ENCODE data around the gene GRM4.

The GRM4 gene

DNA sequence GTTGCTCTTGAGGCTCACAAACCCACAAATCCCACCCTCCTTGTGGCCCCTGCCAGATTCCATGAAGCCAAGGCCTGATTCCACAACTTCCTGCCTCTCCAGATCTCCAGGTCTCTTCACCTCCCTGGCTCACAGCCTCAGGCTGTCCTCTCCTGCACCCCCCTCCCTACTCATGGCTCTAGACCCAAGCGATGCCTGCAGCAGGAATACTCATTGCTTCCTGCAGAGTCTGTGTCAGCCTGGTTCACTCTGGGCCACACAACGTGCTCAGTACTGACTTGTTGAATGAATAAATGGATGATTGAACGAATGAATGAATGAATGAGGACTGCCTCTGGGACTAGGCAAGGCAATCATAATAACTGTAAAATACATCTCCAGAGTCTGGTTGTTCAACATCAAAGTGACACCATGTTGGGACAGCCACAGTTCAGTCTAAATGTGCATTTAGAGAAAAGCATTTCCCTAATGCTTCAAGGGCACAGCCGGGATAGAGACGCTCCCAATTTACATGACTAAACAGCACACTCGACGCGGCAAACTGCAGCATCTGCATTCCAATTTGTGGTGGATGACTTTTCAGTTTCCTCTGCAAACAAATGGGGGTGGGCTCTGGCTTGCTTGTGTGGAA is 139.9 kb downstream of the GRM4 start:
- H3K27ac ChIP-seq: no peak overlapping the region
- DNase-seq (ENCODE audit: low spot score): no peak
- TF ChIP-seq, protein P1, sequence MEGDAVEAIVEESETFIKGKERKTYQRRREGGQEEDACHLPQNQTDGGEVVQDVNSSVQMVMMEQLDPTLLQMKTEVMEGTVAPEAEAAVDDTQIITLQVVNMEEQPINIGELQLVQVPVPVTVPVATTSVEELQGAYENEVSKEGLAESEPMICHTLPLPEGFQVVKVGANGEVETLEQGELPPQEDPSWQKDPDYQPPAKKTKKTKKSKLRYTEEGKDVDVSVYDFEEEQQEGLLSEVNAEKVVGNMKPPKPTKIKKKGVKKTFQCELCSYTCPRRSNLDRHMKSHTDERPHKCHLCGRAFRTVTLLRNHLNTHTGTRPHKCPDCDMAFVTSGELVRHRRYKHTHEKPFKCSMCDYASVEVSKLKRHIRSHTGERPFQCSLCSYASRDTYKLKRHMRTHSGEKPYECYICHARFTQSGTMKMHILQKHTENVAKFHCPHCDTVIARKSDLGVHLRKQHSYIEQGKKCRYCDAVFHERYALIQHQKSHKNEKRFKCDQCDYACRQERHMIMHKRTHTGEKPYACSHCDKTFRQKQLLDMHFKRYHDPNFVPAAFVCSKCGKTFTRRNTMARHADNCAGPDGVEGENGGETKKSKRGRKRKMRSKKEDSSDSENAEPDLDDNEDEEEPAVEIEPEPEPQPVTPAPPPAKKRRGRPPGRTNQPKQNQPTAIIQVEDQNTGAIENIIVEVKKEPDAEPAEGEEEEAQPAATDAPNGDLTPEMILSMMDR (IDR thresholded peaks at IDR 0.05): no peak

DNA sequence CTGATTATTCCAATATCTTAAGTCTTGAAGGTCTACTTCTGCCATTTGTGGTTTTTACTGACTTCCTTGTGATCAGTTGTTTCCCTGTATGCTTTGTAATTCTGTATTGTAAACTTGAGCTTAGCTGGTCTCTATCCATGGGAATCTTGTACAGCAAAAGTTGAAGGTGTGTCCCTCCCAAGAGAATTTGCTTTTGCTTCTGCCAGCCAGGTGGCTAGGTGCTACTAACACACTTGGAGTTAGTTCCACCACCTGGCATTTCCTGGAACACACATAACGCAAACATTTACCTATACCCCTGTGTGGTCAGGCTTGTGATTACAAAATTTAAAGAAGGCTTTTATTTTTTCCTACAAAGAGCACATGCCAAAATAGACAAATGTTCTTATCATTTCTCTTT is 141.2 kb downstream of the GRM4 start:
- TF ChIP-seq, protein P1 (IDR thresholded peaks at IDR 0.05): no peak
- no peak for DNase-seq (ENCODE audit: low spot score)
- H3K27ac ChIP-seq: no peak overlapping the region

More for the DNA sequence above, 139.9 kb downstream of the GRM4 start:
- H3K4me3 ChIP-seq: no peak overlapping the region

DNA sequence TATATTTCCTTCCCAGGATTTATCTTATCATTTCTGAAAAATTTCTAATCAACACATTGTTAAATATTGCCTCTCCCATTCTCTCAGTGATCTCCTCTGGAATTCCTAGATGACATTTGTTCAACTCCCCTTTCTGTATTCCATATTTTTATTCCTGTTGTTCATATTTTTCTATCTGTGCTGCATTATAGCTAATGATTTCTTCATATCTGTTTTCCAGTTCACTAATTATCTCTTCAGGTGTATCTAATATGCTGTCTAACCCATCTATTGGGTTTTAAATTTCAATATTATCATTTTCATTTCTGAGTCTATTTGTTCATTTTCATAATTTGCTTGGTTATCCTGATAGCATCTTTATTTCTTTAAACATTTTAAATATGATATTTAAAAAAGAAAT is 141.9 kb downstream of the GRM4 start:
- no peak for DNase-seq (ENCODE audit: low spot score)
- TF ChIP-seq, protein P1 (IDR thresholded peaks at IDR 0.05): no peak
- Histone ChIP-seq H3K4me3 (no peak overlapping the region), H3K27ac (no peak overlapping the region)

More for the DNA sequence above, 141.2 kb downstream of the GRM4 start:
- no peak overlapping the region for H3K4me3 ChIP-seq

DNA sequence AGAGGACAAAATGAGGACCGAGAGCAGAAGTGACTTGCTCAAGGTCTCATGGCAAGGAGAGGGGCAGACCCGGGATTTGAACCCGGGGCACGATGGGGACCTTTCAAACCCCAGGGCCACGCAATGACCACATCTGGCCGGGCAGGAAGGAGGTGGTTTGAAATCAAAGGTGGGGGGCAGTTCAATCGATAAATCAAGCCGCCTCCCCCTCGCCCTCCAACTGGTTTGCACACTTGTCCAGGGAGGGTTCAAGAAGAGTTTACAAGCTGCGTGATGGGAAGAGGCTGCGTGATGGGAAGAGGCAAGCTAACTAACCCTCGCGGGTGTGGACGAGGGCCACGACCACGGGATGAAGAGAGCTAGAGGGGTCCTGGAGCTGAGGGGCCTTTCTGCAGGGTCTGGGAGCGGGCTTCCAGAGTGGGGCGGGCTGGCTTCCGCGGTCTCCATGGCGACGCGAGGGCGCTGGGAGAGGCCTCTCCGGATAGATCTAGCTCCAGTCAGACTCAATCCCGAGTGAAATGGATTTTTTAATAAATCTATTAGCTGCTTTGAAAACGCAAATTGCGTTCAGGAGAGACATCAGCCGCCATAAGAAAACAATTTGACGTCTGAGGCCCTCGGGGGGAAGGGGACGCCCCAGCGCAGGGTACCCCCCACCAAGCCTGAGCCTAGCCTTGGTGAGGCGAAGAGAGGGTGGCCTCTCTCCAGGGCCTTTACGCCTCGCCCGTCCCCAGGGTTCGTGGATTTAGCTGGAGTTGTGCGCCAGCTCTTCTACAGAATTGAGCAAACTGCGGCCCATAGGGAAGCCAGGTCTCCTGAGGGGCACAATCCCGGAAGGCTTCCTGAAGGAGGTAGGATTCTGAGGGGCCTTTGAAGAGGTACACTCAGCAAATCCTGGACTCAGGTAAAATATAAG is 143.9 kb downstream of the GRM4 start:
- TF ChIP-seq, protein P1 (IDR thresholded peaks at IDR 0.05): no peak
- no peak overlapping the region for H3K27ac ChIP-seq
- no peak overlapping the region for H3K4me3 ChIP-seq
- DNase-seq (ENCODE audit: low spot score): no peak

DNA sequence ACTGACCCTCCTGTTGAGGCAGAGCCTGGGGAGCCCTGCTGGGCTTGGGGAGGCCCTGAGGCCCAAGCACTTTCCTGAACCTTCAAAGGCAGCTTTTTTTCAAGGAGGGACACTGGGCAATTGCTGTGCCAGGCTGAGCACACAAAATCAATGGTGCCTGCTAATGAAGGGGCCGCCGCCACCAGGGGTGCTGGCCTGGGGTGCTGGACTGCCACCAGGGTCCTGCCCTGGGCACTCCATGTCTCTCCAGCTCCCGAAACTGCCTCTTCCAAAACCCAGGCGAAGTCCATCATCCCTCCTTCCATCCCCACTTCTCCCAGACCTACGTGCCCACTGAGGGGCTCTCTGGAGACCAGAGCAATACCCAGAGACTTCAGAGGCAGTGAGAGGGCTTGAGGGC is 145.6 kb downstream of the GRM4 start:
- DNase-seq (ENCODE audit: low spot score): no peak
- Histone ChIP-seq H3K27ac (no peak overlapping the region), H3K4me3 (no peak overlapping the region)
- TF ChIP-seq, protein P1 (IDR thresholded peaks at IDR 0.05): no peak

DNA sequence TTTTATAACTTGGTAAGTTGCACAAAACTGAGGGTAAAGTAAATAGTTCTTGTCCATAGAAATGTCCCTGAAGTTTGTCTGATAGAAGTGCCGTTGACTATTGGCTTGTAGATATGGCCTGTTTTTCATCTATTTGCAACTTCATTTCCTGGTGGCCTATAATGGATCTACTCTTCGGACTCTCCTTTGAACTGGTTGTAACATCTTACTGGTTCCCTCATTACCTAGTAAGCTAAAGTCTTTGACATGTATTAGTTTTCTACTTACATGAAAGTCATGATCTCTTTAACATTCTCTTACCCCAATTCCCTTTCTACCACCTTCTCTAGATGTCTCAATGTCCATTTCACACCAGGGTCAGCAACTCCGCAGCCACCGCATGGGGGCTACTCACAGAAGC is 146.3 kb downstream of the GRM4 start:
- TF ChIP-seq, protein P1 (IDR thresholded peaks at IDR 0.05): no peak
- no peak overlapping the region for H3K27ac ChIP-seq
- no peak overlapping the region for H3K4me3 ChIP-seq
- DNase-seq (ENCODE audit: low spot score): no peak

Data from coronary artery (tissue), 2 donors.